ENCODE data around the gene TRMT6.

The TRMT6 gene

DNA sequence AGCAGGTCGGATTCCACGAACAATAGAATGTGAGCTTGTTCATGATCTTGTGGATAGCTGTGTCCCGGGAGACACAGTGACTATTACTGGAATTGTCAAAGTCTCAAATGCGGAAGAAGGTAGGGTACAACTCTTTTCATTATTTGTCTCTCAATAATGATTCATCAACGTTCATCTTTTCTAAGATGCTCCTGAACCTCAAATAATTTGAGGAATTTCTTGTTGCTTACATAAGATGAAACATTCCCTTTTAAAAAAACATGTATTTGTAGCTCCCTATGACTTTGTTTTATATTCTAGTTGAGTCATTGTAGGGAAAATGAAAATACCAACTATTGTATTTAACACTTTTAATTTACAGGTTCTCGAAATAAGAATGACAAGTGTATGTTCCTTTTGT lies 17.1 kb upstream of the TRMT6 start:
- H3K27ac ChIP-seq (ENCODE audit: insufficient read depth in 1 of 2, low read depth in 1 of 2, low read length in 2 of 2, poor library complexity in 1 of 2, severe bottlenecking in 2 of 2): no peak overlapping the region
- ChIA-PET CTCF (no interaction called here), POLR2A (no interaction called here)
- H3K4me3 ChIP-seq (ENCODE audit: control insufficient read depth in 1 of 7, extremely low read depth in 1 of 7, insufficient read depth in 4 of 7, low read depth in 2 of 7, low read length in 6 of 7): no peak overlapping the region
- H3K27me3 ChIP-seq (replicated peaks in 2 of 5; ENCODE audit: control insufficient read depth in 4 of 5, insufficient read depth in 5 of 5, low read length in 4 of 5): no peaks in the 10 kb centered on the region
- peaks cover 10 to 37% (median 22%) of the 10 kb centered on the region in 4 experiments for H3K36me3 ChIP-seq (ENCODE audit: control insufficient read depth in 4 of 4, insufficient read depth in 4 of 4, low read length in 3 of 4)
- no peaks in the 10 kb centered on the region for H3K4me1 ChIP-seq (ENCODE audit: control extremely low read depth in 1 of 4, control insufficient read depth in 4 of 4, insufficient read depth in 4 of 4, low read length in 3 of 4)
- DNase-seq: no peak
- H3K9me3 ChIP-seq (ENCODE audit: control extremely low read depth in 1 of 5, control insufficient read depth in 4 of 5, insufficient read depth in 2 of 5, low read depth in 1 of 5, low read length in 4 of 5): no peaks in the 10 kb centered on the region
- 100% methylated on average over 3 of the region's 6 CpGs for WGBS (ENCODE audit: insufficient coverage)

GRCh38 chr20:5949943-5950270 lies 426 bp downstream of the TRMT6 start:
- peak overlapping the region; percentile 11 to 86 for H3K27ac ChIP-seq (ENCODE audit: insufficient read depth in 1 of 2, low read depth in 1 of 2, low read length in 2 of 2, poor library complexity in 1 of 2, severe bottlenecking in 2 of 2)
- peaks cover 13 to 33% (median 22%) of the 10 kb centered on the region in 4 experiments for H3K4me1 ChIP-seq (ENCODE audit: control extremely low read depth in 1 of 4, control insufficient read depth in 4 of 4, insufficient read depth in 4 of 4, low read length in 3 of 4)
- H3K36me3 ChIP-seq (ENCODE audit: control insufficient read depth in 4 of 4, insufficient read depth in 4 of 4, low read length in 3 of 4): peaks cover 14 to 44% (median 24%) of the 10 kb centered on the region in 4 experiments
- no peak for DNase-seq
- H3K27me3 ChIP-seq (replicated peaks in 2 of 5; ENCODE audit: control insufficient read depth in 4 of 5, insufficient read depth in 5 of 5, low read length in 4 of 5): no peaks in the 10 kb centered on the region
- 2% methylated on average over 11 of the region's 11 CpGs for WGBS (ENCODE audit: insufficient coverage)
- ChIA-PET POLR2A (no interaction called here), CTCF (no interaction called here)
- no peaks in the 10 kb centered on the region for H3K9me3 ChIP-seq (ENCODE audit: control extremely low read depth in 1 of 5, control insufficient read depth in 4 of 5, insufficient read depth in 2 of 5, low read depth in 1 of 5, low read length in 4 of 5)
- H3K4me3 ChIP-seq (ENCODE audit: control insufficient read depth in 1 of 7, extremely low read depth in 1 of 7, insufficient read depth in 4 of 7, low read depth in 2 of 7, low read length in 6 of 7): peak overlapping the region; percentile 76 to 94 (median 81)

DNA sequence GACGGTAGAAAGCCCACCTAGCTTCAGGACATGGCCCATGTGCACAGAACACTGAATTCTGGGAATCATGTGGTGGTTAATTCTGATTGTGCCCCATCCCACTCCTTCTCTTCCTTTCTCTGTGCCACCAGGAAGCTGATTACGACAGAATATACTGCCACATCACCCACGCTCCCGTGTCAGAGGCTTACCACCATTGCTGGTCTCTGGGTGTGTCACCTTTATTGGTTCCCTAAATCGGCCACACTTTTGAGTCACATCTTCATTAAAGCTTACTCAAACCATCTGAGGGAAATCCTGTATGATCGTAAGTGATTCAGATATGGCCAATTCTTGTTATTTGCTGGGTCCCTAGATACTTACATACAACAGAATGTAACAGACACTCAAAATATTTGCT lies 3.1 kb downstream of the TRMT6 start:
- H3K4me1 ChIP-seq (ENCODE audit: control extremely low read depth in 1 of 4, control insufficient read depth in 4 of 4, insufficient read depth in 4 of 4, low read length in 3 of 4): peaks cover 13 to 33% (median 22%) of the 10 kb centered on the region in 4 experiments
- WGBS (ENCODE audit: insufficient coverage): 86% methylated on average over 5 of the region's 6 CpGs
- ChIA-PET CTCF (no interaction called here), POLR2A (interaction anchor here (0.6 kb wide), 1 partner anchor 400 kb away, joined by 4 read pairs; no protein-coding TSS in a partner anchor)
- H3K9me3 ChIP-seq (ENCODE audit: control extremely low read depth in 1 of 5, control insufficient read depth in 4 of 5, insufficient read depth in 2 of 5, low read depth in 1 of 5, low read length in 4 of 5): no peaks in the 10 kb centered on the region
- H3K4me3 ChIP-seq (ENCODE audit: control insufficient read depth in 1 of 7, extremely low read depth in 1 of 7, insufficient read depth in 4 of 7, low read depth in 2 of 7, low read length in 6 of 7): no peak overlapping the region
- peaks cover 11 to 44% (median 32%) of the 10 kb centered on the region in 4 experiments for H3K36me3 ChIP-seq (ENCODE audit: control insufficient read depth in 4 of 4, insufficient read depth in 4 of 4, low read length in 3 of 4)
- peak in 2 of 3 donors; percentile 29 to 33 for DNase-seq
- no peaks in the 10 kb centered on the region for H3K27me3 ChIP-seq (replicated peaks in 2 of 5; ENCODE audit: control insufficient read depth in 4 of 5, insufficient read depth in 5 of 5, low read length in 4 of 5)
- no peak overlapping the region for H3K27ac ChIP-seq (ENCODE audit: insufficient read depth in 1 of 2, low read depth in 1 of 2, low read length in 2 of 2, poor library complexity in 1 of 2, severe bottlenecking in 2 of 2)

- Histone ChIP-seq H3K4me3 (ENCODE audit: control insufficient read depth in 1 of 7, extremely low read depth in 1 of 7, insufficient read depth in 4 of 7, low read depth in 2 of 7, low read length in 6 of 7) (no peak overlapping the region), H3K27ac (ENCODE audit: insufficient read depth in 1 of 2, low read depth in 1 of 2, low read length in 2 of 2, poor library complexity in 1 of 2, severe bottlenecking in 2 of 2) (no peak overlapping the region), H3K9me3 (ENCODE audit: control extremely low read depth in 1 of 5, control insufficient read depth in 4 of 5, insufficient read depth in 2 of 5, low read depth in 1 of 5, low read length in 4 of 5) (no peaks in the 10 kb centered on the region), H3K36me3 (ENCODE audit: control insufficient read depth in 4 of 4, insufficient read depth in 4 of 4, low read length in 3 of 4) (peaks cover 14 to 57% (median 45%) of the 10 kb centered on the region in 4 experiments), H3K27me3 (replicated peaks in 2 of 5; ENCODE audit: control insufficient read depth in 4 of 5, insufficient read depth in 5 of 5, low read length in 4 of 5) (no peaks in the 10 kb centered on the region), H3K4me1 (ENCODE audit: control extremely low read depth in 1 of 4, control insufficient read depth in 4 of 4, insufficient read depth in 4 of 4, low read length in 3 of 4) (peaks cover 8 to 22% (median 14%) of the 10 kb centered on the region in 4 experiments)
- ChIA-PET POLR2A (no interaction called here), CTCF (interaction anchor here (0.9 to 1.6 kb wide), 2 partner anchors 32 to 50 kb away, joined by 3 read pairs; no protein-coding TSS in a partner anchor)
- no CpG with 5 or more reads among the region's 3 CpGs for WGBS (ENCODE audit: insufficient coverage)
- DNase-seq: no peak
Observed at GRCh38 chr20:5945963-5946362, 4.4 kb downstream of the TRMT6 start.

DNA sequence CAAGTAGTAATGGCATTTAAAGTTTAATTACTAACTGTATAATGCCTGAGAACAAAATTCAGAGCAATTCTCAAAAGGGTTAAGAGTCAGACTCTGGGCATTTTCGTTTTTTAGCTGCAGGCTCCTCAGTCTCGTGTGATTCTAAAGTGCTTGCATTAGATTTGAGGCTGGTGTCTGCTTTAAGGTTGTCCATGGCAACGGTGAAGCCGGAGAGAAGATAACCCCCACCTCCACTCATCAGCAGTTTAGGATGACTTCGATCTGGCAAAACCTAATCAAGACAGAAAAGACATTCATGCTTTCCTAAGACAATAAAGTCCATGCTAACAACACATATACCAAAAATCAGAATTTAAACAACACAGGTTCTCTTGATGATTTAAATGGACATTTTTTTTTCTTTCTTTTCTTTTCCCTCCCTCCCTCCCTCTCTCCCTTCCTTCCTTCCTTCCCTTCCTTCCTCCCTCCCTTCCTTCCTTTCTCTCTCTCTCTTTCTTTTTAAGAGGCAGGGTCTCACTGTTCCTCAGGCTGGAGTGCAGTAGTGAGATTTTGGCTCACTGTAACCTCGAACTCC lies 11.8 kb downstream of the TRMT6 start:
- DNase-seq: no peak
- Histone ChIP-seq H3K9me3 (ENCODE audit: control extremely low read depth in 1 of 5, control insufficient read depth in 4 of 5, insufficient read depth in 2 of 5, low read depth in 1 of 5, low read length in 4 of 5) (no peaks in the 10 kb centered on the region), H3K27ac (ENCODE audit: insufficient read depth in 1 of 2, low read depth in 1 of 2, low read length in 2 of 2, poor library complexity in 1 of 2, severe bottlenecking in 2 of 2) (no peak overlapping the region), H3K4me1 (ENCODE audit: control extremely low read depth in 1 of 4, control insufficient read depth in 4 of 4, insufficient read depth in 4 of 4, low read length in 3 of 4) (no peaks in the 10 kb centered on the region), H3K36me3 (ENCODE audit: control insufficient read depth in 4 of 4, insufficient read depth in 4 of 4, low read length in 3 of 4) (peaks cover 10 to 54% (median 45%) of the 10 kb centered on the region in 4 experiments), H3K27me3 (replicated peaks in 2 of 5; ENCODE audit: control insufficient read depth in 4 of 5, insufficient read depth in 5 of 5, low read length in 4 of 5) (no peaks in the 10 kb centered on the region), H3K4me3 (ENCODE audit: control insufficient read depth in 1 of 7, extremely low read depth in 1 of 7, insufficient read depth in 4 of 7, low read depth in 2 of 7, low read length in 6 of 7) (no peak overlapping the region)
- ChIA-PET CTCF (interaction anchor here (0.7 kb wide), 1 partner anchor 49 kb away, joined by 4 read pairs; no protein-coding TSS in a partner anchor), POLR2A (no interaction called here)
- 100% methylated on average over 3 of the region's 6 CpGs for WGBS (ENCODE audit: insufficient coverage)

- no peaks in the 10 kb centered on the region for H3K27me3 ChIP-seq (replicated peaks in 2 of 5; ENCODE audit: control insufficient read depth in 4 of 5, insufficient read depth in 5 of 5, low read length in 4 of 5)
- ChIA-PET CTCF (interaction anchor here (2.3 kb wide), 1 partner anchor 14 kb away, joined by 5 read pairs; no protein-coding TSS in a partner anchor), POLR2A (no interaction called here)
- no peak overlapping the region for H3K27ac ChIP-seq (ENCODE audit: insufficient read depth in 1 of 2, low read depth in 1 of 2, low read length in 2 of 2, poor library complexity in 1 of 2, severe bottlenecking in 2 of 2)
- 80% methylated on average over 2 of the region's 3 CpGs for WGBS (ENCODE audit: insufficient coverage)
- peaks cover 7 to 31% (median 23%) of the 10 kb centered on the region in 4 experiments for H3K36me3 ChIP-seq (ENCODE audit: control insufficient read depth in 4 of 4, insufficient read depth in 4 of 4, low read length in 3 of 4)
- no peak overlapping the region for H3K4me3 ChIP-seq (ENCODE audit: control insufficient read depth in 1 of 7, extremely low read depth in 1 of 7, insufficient read depth in 4 of 7, low read depth in 2 of 7, low read length in 6 of 7)
- H3K4me1 ChIP-seq (ENCODE audit: control extremely low read depth in 1 of 4, control insufficient read depth in 4 of 4, insufficient read depth in 4 of 4, low read length in 3 of 4): no peaks in the 10 kb centered on the region
- no peak for DNase-seq
- no peaks in the 10 kb centered on the region for H3K9me3 ChIP-seq (ENCODE audit: control extremely low read depth in 1 of 5, control insufficient read depth in 4 of 5, insufficient read depth in 2 of 5, low read depth in 1 of 5, low read length in 4 of 5)
Observed at GRCh38 chr20:5936238-5936637, 14.1 kb downstream of the TRMT6 start.

DNA sequence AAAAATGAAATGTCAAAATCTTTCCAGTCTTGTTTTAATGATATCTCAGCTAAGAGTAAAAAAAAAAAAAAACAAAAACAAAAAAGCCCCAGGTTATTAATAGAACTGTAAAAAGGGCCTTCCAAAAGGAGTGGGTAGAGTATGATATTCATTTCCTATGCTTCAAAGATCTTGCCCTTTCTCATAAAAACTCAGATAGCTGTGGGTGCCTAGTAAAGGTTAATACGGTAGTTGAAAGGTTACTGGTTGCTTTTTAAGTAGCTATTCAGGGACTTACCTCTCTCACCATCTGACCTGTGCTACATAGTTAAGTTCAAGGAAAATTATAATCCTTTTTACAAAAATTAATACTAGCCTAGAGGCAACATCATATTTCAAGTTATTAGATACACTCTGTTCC lies 14.9 kb downstream of the TRMT6 start:
- Histone ChIP-seq H3K36me3 (ENCODE audit: control insufficient read depth in 4 of 4, insufficient read depth in 4 of 4, low read length in 3 of 4) (peaks cover 5 to 24% (median 17%) of the 10 kb centered on the region in 4 experiments), H3K4me1 (ENCODE audit: control extremely low read depth in 1 of 4, control insufficient read depth in 4 of 4, insufficient read depth in 4 of 4, low read length in 3 of 4) (no peaks in the 10 kb centered on the region), H3K9me3 (ENCODE audit: control extremely low read depth in 1 of 5, control insufficient read depth in 4 of 5, insufficient read depth in 2 of 5, low read depth in 1 of 5, low read length in 4 of 5) (no peaks in the 10 kb centered on the region), H3K27ac (ENCODE audit: insufficient read depth in 1 of 2, low read depth in 1 of 2, low read length in 2 of 2, poor library complexity in 1 of 2, severe bottlenecking in 2 of 2) (no peak overlapping the region), H3K27me3 (replicated peaks in 2 of 5; ENCODE audit: control insufficient read depth in 4 of 5, insufficient read depth in 5 of 5, low read length in 4 of 5) (peaks cover 0 to 2% (median 0%) of the 10 kb centered on the region in 5 experiments), H3K4me3 (ENCODE audit: control insufficient read depth in 1 of 7, extremely low read depth in 1 of 7, insufficient read depth in 4 of 7, low read depth in 2 of 7, low read length in 6 of 7) (no peak overlapping the region)
- no CpG with 5 or more reads among the region's 1 CpG for WGBS (ENCODE audit: insufficient coverage)
- DNase-seq: no peak
- ChIA-PET CTCF (interaction anchor here (0.7 to 2.3 kb wide), 3 partner anchors 12 to 368 kb away, joined by 3 to 5 read pairs (median 5); no protein-coding TSS in a partner anchor), POLR2A (no interaction called here)

Measured in common myeloid progenitor, CD34-positive (primary cell).